ENCODE measurements around the gene INCA1.

The INCA1 gene

DNA sequence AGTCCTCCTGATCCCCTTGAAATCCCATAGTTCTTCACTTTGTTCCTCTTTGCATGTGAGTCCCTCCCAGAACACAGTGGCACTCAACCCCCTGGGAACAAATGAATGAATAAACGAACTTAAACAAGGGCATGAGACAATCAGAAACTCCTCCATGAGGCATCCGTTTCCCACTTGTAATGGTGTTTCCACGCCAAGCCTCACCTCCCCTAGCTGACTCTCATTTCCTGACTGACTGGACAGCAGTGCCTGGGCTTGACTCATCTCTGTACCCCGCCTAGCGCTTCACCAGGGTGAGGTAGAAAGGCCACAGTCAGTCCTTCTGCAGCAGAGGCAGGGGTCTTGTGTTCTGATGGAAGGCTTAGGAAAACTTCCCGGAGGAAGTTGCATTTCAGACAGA is 14.6 kb upstream of the INCA1 start:
- TF ChIP-seq CTCF (IDR thresholded peaks at IDR 0.05; ENCODE audit: insufficient read depth, low read depth, low read length, missing control alignments), result no peak
- H3K4me3 ChIP-seq (ENCODE audit: low read length), result no peak overlapping the region
- DNase-seq (ENCODE audit: low read depth), result peak; percentile 63

- no peak overlapping the region for H3K4me3 ChIP-seq (ENCODE audit: low read length)
- no peak for DNase-seq (ENCODE audit: low read depth)
- no peak for TF ChIP-seq CTCF (IDR thresholded peaks at IDR 0.05; ENCODE audit: insufficient read depth, low read depth, low read length, missing control alignments)
Observed at GRCh38 chr17:5003214-5003867, 6.0 kb upstream of the INCA1 start.

GRCh38 chr17:5002121-5002788 is 4.9 kb upstream of the INCA1 start:
- no peak for DNase-seq (ENCODE audit: low read depth)
- no peak for TF ChIP-seq CTCF (IDR thresholded peaks at IDR 0.05; ENCODE audit: insufficient read depth, low read depth, low read length, missing control alignments)
- no peak overlapping the region for H3K4me3 ChIP-seq (ENCODE audit: low read length)

DNA sequence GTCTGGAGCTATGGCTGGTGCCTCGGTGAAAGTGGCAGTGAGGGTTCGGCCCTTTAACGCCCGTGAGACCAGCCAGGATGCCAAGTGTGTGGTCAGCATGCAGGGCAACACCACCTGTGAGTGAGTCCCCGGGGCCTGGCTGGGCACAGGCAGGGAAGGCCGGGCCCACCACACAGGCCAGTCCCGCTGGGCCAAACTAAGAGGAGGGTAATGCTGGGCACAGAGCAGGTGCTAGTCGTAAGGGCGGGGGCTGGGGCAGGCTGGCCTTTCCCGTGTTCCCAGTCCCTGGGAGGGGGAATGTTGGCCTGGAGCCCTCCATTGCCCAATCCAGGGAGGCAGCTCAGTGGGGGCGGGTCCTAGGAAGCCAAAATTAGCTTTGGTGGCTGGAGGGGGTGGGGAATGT is 2.9 kb upstream of the INCA1 start:
- no peak for DNase-seq (ENCODE audit: low read depth)

DNA sequence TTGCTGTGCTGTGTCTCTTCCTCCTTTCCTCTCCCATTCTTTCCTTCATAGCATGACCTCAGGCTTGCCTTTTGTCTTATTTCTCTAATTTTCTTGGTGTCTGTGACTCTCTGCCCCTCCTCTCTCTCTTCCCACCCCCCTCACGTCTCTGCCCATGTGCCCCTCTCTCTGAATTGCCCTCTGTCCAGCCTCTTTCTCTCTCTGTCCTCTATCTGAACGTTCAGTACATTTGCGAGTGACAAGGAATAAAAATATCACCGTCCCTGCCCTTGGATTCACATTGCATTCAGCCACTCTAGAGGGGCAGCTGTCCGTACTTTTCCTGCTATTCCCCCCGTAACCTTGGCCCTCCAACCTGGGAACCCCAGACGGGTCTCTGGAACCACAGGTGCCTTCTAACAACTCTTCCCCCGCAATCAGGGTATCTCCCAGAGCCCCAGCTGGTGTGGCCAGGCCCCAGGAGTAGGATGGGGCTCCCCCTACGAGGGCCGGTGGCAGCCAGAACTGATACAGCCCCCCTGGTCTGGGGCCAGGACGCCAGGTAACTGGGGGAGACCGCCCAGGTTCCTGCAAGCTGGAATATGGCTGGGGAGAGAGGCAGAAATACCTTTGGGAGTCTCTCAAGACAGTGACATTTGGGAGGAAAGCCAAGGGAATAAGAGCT is 2.2 kb upstream of the INCA1 start:
- peak overlapping the region; percentile 95 for H3K4me3 ChIP-seq (ENCODE audit: low read length)
- no peak for DNase-seq (ENCODE audit: low read depth)
- no peak for TF ChIP-seq CTCF (IDR thresholded peaks at IDR 0.05; ENCODE audit: insufficient read depth, low read depth, low read length, missing control alignments)

More for the DNA sequence above, 2.9 kb upstream of the INCA1 start:
- no peak for TF ChIP-seq CTCF (IDR thresholded peaks at IDR 0.05; ENCODE audit: insufficient read depth, low read depth, low read length, missing control alignments)
- H3K4me3 ChIP-seq (ENCODE audit: low read length), result no peak overlapping the region

GRCh38 chr17:4998732-4999429 is 1.6 kb upstream of the INCA1 start:
- H3K4me3 ChIP-seq (ENCODE audit: low read length), result peak overlapping the region; percentile 95
- peak; percentile 41 for DNase-seq (ENCODE audit: low read depth)
- TF ChIP-seq CTCF (IDR thresholded peaks at IDR 0.05; ENCODE audit: insufficient read depth, low read depth, low read length, missing control alignments), result no peak
